NCI-H187 (cell line): ENCODE data around the gene DCAF12L1.

ENCODE experiments used
- DNase-seq, 2 experiments: peaks; one replicate each; lab custom pipeline; 2025; lab: John Stamatoyannopoulos, UW

DCAF12L1 gene

DNA sequence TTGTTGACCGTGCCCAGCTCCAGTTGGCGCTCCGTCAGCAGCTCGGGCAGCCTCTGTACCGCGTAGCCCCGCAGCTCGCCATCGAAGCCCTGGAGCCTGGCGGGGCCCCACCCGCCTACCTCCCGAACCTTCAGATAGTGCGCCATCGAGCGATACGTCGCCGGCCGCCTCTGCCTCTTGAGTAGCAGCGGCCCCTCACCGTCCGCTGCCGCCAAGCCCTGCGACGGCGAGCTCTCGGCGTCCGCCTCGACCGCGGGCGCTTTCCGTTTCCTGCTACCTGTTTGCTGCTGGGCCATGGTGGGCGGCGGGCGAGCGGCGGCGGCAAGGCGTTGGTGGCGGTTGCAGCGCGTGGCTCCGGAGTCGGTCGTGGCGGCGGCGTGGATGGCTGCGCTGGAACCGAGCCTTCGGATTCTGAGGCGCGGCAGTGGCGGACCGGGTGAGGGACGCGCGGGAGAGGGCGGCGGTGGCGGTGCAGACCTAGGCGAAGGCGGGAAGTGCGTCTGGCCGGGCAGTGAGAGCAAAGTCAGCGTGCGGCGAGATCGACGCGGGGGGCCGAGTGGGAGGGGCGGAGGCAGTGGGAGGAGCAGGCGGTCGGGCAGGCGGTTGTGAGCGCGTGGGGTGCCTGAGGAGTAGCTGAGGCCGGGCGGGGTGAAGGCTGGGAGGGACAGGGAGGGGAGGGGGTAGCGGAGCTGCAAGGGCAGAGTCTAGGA lies at the start of gene DCAF12L1:
TSS of gene DCAF12L1 (minus strand) at position 502 of the 710 bp plus-strand sequence. CDS start at position 296, 206 bp downstream.
- DNase-seq = no peak

DNA sequence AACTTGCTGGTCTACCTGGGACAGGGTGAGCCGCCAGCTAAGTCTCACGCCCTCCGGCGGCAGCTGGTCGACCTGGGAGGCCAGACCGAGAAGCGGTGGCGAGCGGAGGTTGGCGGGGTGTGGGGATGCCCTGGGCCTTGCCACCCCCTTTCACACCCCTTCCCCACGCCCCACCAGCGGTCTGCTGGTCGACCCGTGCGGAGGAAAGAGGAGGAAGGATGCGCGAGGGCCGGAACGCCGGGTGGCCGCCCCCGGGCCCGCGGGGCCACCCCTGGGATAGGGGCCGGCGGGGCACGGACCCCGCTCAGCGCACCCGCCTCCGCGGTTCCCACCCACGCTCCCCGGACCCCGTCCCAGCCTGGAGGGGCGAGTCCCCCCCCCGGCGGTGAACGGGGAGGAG lies 28.3 kb upstream of the DCAF12L1 start:
- no peak for DNase-seq

GRCh38 chrX:126575911-126576310 lies 23.3 kb upstream of the DCAF12L1 start:
- DNase-seq = no peak

- no peak for DNase-seq
Measured at GRCh38 chrX:126557151-126557550, 4.5 kb upstream of the DCAF12L1 start.

DNA sequence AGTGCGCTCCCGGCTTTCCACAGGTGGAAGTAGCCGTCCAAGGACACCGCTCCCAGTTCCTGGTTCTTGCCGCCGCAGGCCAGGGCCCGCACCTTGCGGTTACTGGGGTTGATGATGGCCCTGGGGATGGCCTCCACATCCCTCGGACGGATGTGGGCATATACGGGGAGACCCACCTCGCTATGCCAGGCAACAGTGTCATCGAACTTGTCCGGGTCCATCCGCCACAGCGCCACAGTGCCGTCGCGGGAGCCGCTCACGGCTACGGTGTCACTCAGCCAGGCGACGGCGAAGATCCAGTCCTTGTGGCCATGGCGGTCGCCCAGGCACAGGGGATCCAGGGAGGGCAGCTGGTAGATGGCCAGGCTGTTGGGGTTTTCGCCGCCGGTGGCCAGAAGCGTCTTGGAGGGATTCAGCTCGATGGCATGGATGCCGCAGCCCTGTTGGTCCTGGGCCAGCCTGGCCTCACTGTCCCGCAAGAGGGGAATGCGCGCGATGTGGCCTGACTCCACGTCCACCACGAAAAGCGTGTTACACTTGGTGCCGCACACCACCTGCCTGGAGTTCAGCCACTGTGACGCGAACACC lies 795 bp downstream of the DCAF12L1 start:
- no peak for DNase-seq

DNA sequence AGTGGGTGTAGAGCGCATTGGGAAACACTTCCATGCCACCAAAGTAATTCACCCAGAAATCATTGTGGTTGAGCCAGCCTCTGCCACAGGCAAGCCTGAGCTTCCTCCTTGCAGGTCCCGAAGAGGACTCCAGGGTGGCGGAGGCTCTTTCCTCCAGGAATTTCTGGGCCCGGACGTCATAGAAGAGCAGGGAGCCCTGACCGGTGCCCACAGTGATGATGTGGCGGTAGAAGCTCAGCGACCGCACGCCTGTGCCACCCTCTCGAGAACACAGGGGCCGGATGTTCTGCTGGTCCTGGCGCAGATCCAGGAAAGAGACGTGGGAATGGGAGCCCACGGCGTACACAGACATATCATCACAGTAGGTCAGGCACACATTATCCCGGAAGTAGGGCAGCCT lies 1.3 kb downstream of the DCAF12L1 start:
- DNase-seq = no peak

- no peak for DNase-seq
Measured at GRCh38 chrX:126550816-126551215, 1.8 kb downstream of the DCAF12L1 start.

DNA sequence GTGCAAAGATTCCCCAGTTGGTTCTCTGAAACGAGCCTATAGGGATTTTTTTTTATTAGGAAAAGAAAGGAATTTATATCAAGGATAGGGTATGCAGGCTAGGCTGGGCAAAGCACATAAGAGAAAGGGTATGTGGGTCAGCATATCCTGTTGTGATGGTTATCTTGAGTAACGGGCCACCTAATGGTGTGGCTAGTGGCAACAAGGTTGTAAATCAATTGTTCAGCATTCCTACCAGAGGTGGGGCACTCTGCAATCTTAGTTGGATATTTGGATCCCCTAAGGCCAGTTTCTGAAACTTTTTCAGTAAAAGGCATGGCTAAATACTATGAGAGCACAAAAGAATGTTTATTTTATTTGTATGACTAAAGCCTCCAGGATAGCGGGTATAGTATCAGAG lies 42.7 kb downstream of the DCAF12L1 start:
- no peak for DNase-seq
